ENCODE results near the gene PIGC. TPM values are rescaled to one million over a fixed set of nuclear protein-coding genes. Genes with fewer than 3 reads are reported as not detected.

The PIGC gene
- total and polyA plus RNA-seq, 4 donors = 8.6 to 18.4 (median 13.2) TPM

- Histone ChIP-seq H3K27me3 (ENCODE audit: control insufficient read depth in 4 of 4, insufficient read depth in 4 of 4, low read length in 3 of 4) (peaks cover 0 to 2% (median 0%) of the 10 kb centered on the region in 4 donors), H3K36me3 (ENCODE audit: control insufficient read depth in 4 of 4, insufficient read depth in 3 of 4, low read depth in 1 of 4, low read length in 3 of 4) (no peaks in the 10 kb centered on the region), H3K9ac (ENCODE audit: low read depth in 1 of 2, low read length in 2 of 2) (no peak overlapping the region), H3K9me3 (ENCODE audit: control insufficient read depth in 4 of 4, low read length in 3 of 4) (no peaks in the 10 kb centered on the region), H3K27ac (ENCODE audit: low read depth in 1 of 2, low read length in 2 of 2) (no peak overlapping the region), H3K4me3 (ENCODE audit: low read depth in 1 of 3, low read length in 3 of 3) (no peak overlapping the region), H3K4me1 (ENCODE audit: control insufficient read depth in 4 of 4, insufficient read depth in 4 of 4, low read length in 3 of 4) (no peaks in the 10 kb centered on the region)
- TF ChIP-seq REST (IDR thresholded peaks at IDR 0.05) (no peak), SP1 (IDR thresholded peaks at IDR 0.05) (no peak)
- no peak for DNase-seq (ENCODE audit: low spot score)
- WGBS = 91% methylated on average over 2 of the region's 2 CpGs
Observed at GRCh38 chr1:172477216-172477615, 33.3 kb upstream of the PIGC start.

- no peaks in the 10 kb centered on the region for H3K36me3 ChIP-seq (ENCODE audit: control insufficient read depth in 4 of 4, insufficient read depth in 3 of 4, low read depth in 1 of 4, low read length in 3 of 4)
- H3K9me3 ChIP-seq (ENCODE audit: control insufficient read depth in 4 of 4, low read length in 3 of 4) = no peaks in the 10 kb centered on the region
- H3K27ac ChIP-seq (ENCODE audit: low read depth in 1 of 2, low read length in 2 of 2) = no peak overlapping the region
- WGBS = 84% methylated on average over 4 of the region's 4 CpGs
- H3K4me1 ChIP-seq (ENCODE audit: control insufficient read depth in 4 of 4, insufficient read depth in 4 of 4, low read length in 3 of 4) = no peaks in the 10 kb centered on the region
- no peak for DNase-seq (ENCODE audit: low spot score)
- no peak overlapping the region for H3K9ac ChIP-seq (ENCODE audit: low read depth in 1 of 2, low read length in 2 of 2)
- TF ChIP-seq FOXA1 (IDR thresholded peaks at IDR 0.05) (no peak), SP1 (IDR thresholded peaks at IDR 0.05) (no peak), HNF4A (conservative IDR thresholded peaks at IDR 0.05) (no peak), EGR1 (IDR thresholded peaks at IDR 0.05; ENCODE audit: low read depth in 2 of 2) (no peak), FOXA2 (IDR thresholded peaks at IDR 0.05) (no peak), YY1 (IDR thresholded peaks at IDR 0.05) (no peak), TAF1 (conservative IDR thresholded peaks at IDR 0.05) (no peak)
- H3K27me3 ChIP-seq (ENCODE audit: control insufficient read depth in 4 of 4, insufficient read depth in 4 of 4, low read length in 3 of 4) = peaks cover 0 to 2% (median 0%) of the 10 kb centered on the region in 4 donors
- H3K4me3 ChIP-seq (ENCODE audit: low read depth in 1 of 3, low read length in 3 of 3) = no peak overlapping the region
Observed at GRCh38 chr1:172476218-172476811, 32.4 kb upstream of the PIGC start.

GRCh38 chr1:172473842-172474241, 30.0 kb upstream of the PIGC start:
- no peak for DNase-seq (ENCODE audit: low spot score)
- Histone ChIP-seq H3K9ac (ENCODE audit: low read depth in 1 of 2, low read length in 2 of 2) (no peak overlapping the region), H3K36me3 (ENCODE audit: control insufficient read depth in 4 of 4, insufficient read depth in 3 of 4, low read depth in 1 of 4, low read length in 3 of 4) (no peaks in the 10 kb centered on the region), H3K27me3 (ENCODE audit: control insufficient read depth in 4 of 4, insufficient read depth in 4 of 4, low read length in 3 of 4) (no peaks in the 10 kb centered on the region), H3K27ac (ENCODE audit: low read depth in 1 of 2, low read length in 2 of 2) (no peak overlapping the region), H3K9me3 (ENCODE audit: control insufficient read depth in 4 of 4, low read length in 3 of 4) (no peaks in the 10 kb centered on the region), H3K4me1 (ENCODE audit: control insufficient read depth in 4 of 4, insufficient read depth in 4 of 4, low read length in 3 of 4) (peaks cover 0 to 2% (median 0%) of the 10 kb centered on the region in 4 donors), H3K4me3 (ENCODE audit: low read depth in 1 of 3, low read length in 3 of 3) (no peak overlapping the region)
- TF ChIP-seq CTCF (IDR thresholded peaks at IDR 0.05; ENCODE audit: low read depth, low read length, missing input control) = no peak
- no peak for TF ChIP-seq HNF4G (IDR thresholded peaks at IDR 0.05)
- no peak for TF ChIP-seq EGR1 (IDR thresholded peaks at IDR 0.05; ENCODE audit: low read depth in 2 of 2)
- TF ChIP-seq HNF4A (conservative IDR thresholded peaks at IDR 0.05) = no peak
- no peak for TF ChIP-seq NR2F2 (IDR thresholded peaks at IDR 0.05)
- no peak for TF ChIP-seq SP1 (IDR thresholded peaks at IDR 0.05)
- no peak for TF ChIP-seq JUND (IDR thresholded peaks at IDR 0.05)
- no peak for TF ChIP-seq MAX (IDR thresholded peaks at IDR 0.05)
- TF ChIP-seq FOXA1 (IDR thresholded peaks at IDR 0.05) = no peak

Data from liver (tissue), 9 donors.